CD4-positive, alpha-beta T cell treated with Interleukin-15 for 1 hour (primary cell): Measurements from ENCODE around the gene PLCD4.

Experiments used
- DNase-seq: peaks from one replicate; pipeline ENCODE4 v3.0.0-alpha.2; 2020

The PLCD4 gene

GRCh38 chr2:218622606-218623365, 15.1 kb downstream of the PLCD4 start:
- no peak for DNase-seq

- no peak for DNase-seq
Measured at GRCh38 chr2:218623366-218623705, 15.6 kb downstream of the PLCD4 start.

GRCh38 chr2:218626369-218626768, 18.7 kb downstream of the PLCD4 start:
- DNase-seq = no peak

GRCh38 chr2:218627939-218628338, 20.2 kb downstream of the PLCD4 start:
- no peak for DNase-seq

- no peak for DNase-seq
Measured at GRCh38 chr2:218631837-218632236, 24.1 kb downstream of the PLCD4 start.

- DNase-seq = no peak
Measured at GRCh38 chr2:218635719-218636118, 28.0 kb downstream of the PLCD4 start.

- DNase-seq = no peak
Measured at GRCh38 chr2:218638372-218638771, 30.7 kb downstream of the PLCD4 start.

GRCh38 chr2:218642121-218642656, 34.5 kb downstream of the PLCD4 start:
- DNase-seq = no peak

- no peak for DNase-seq
Measured at GRCh38 chr2:218642786-218643185, 35.1 kb downstream of the PLCD4 start.

- DNase-seq = no peak
Measured at GRCh38 chr2:218643751-218644310, 36.1 kb downstream of the PLCD4 start.

GRCh38 chr2:218644721-218645120, 37.0 kb downstream of the PLCD4 start:
- DNase-seq = no peak

GRCh38 chr2:218645126-218645525, 37.4 kb downstream of the PLCD4 start:
- no peak for DNase-seq

GRCh38 chr2:218648088-218648786, 40.5 kb downstream of the PLCD4 start:
- peak; percentile 36 for DNase-seq

GRCh38 chr2:218648787-218649100, 41.0 kb downstream of the PLCD4 start:
- DNase-seq = no peak

- no peak for DNase-seq
Measured at GRCh38 chr2:218655751-218656150, 48.1 kb downstream of the PLCD4 start.

GRCh38 chr2:218658671-218659257, 51.1 kb downstream of the PLCD4 start:
- DNase-seq = no peak

GRCh38 chr2:218659258-218659987, 51.7 kb downstream of the PLCD4 start, which contains the start of the genes BCS1L and ZNF142:
TSS of gene BCS1L (plus strand) at chr2:218659683. CDS start at chr2:218660988, 1,305 bp downstream.
TSS of gene ZNF142 (minus strand) at chr2:218659623. CDS start at chr2:218656429, 3,194 bp downstream.
- peak; percentile 92 for DNase-seq

- no peak for DNase-seq
Measured at GRCh38 chr2:218659988-218660358, 52.3 kb downstream of the PLCD4 start.

- DNase-seq = no peak
Measured at GRCh38 chr2:218662377-218662776, 54.7 kb downstream of the PLCD4 start.

- DNase-seq = no peak
Measured at GRCh38 chr2:218662827-218663226, 55.1 kb downstream of the PLCD4 start.

GRCh38 chr2:218663901-218664300, 56.2 kb downstream of the PLCD4 start:
- no peak for DNase-seq

- DNase-seq = no peak
Measured at GRCh38 chr2:218664653-218665052, 57.0 kb downstream of the PLCD4 start.

- no peak for DNase-seq
Measured at GRCh38 chr2:218671097-218671653, 63.5 kb downstream of the PLCD4 start.
